Lower leg skin (tissue), 4 donors: ENCODE data around the gene CHIT1. TPM values are rescaled to one million over a fixed set of nuclear protein-coding genes. Genes with fewer than 3 reads are reported as not detected.

Experiments
- DNase-seq, 2 donors: peaks; one replicate each; pipeline ENCODE4 v3.0.0-alpha.2; 2019; ENCODE audit warnings: low spot score in 2 of 2
- H3K4me3 ChIP-seq: fragments of 200-600 bp; sonication (generic); 2 replicates; pipeline ENCODE4 v1.5.1; 2017; ENCODE audit warnings: mild to moderate bottlenecking, low read depth; ENCODE audit not compliant: poor library complexity, severe bottlenecking
- POLR2A ChIP-seq, 2 donors: fragments of 450-650 bp; IDR thresholded peaks; one replicate each; pipeline ENCODE4 v1.6.1; 2016 to 2017; ENCODE audit warnings: antibody characterized with exemption in 2 of 2, mild to moderate bottlenecking in 1 of 2, moderate library complexity in 1 of 2
- WGBS, 2 donors: methylation state at CpG; one replicate each; pipeline ENCODE4 v1.1.5; 2018; 5-methylcytosine and 5-hydroxymethylcytosine counted together
- intact Hi-C: fragments of 100-400 bp; cut with DNase I; formaldehyde crosslinking; loops from one replicate; pipeline ENCODE4 v1.15.0; 2023; ENCODE audit warnings: low total_unique reads
- total RNA-seq, 4 donors: library from RNA; depleted of rRNA; stranded (reverse); fragments of >200 nt; gene quantifications; one replicate each; pipeline ENCODE4 v1.1.0, GENCODE V29; 2016
- TF ChIP-seq, protein P1 (sequence below), 3 donors: fragments of 450-650 bp; IDR thresholded peaks; one replicate each; pipeline ENCODE4 v1.5.1; 2016; ENCODE audit warnings: antibody characterized with exemption in 3 of 3, mild to moderate bottlenecking in 3 of 3, moderate library complexity in 2 of 3

The CHIT1 gene
- total RNA-seq, 4 donors from 2014 or later = 0.61 to 8.3 TPM; not detected in 2

- WGBS, 2 donors = 53 to 62% methylated on average over 8 of the region's 8 CpGs
- H3K4me3 ChIP-seq = no peak overlapping the region
- intact Hi-C loops = no loop called here
- DNase-seq = no peak
- TF ChIP-seq, protein P1, sequence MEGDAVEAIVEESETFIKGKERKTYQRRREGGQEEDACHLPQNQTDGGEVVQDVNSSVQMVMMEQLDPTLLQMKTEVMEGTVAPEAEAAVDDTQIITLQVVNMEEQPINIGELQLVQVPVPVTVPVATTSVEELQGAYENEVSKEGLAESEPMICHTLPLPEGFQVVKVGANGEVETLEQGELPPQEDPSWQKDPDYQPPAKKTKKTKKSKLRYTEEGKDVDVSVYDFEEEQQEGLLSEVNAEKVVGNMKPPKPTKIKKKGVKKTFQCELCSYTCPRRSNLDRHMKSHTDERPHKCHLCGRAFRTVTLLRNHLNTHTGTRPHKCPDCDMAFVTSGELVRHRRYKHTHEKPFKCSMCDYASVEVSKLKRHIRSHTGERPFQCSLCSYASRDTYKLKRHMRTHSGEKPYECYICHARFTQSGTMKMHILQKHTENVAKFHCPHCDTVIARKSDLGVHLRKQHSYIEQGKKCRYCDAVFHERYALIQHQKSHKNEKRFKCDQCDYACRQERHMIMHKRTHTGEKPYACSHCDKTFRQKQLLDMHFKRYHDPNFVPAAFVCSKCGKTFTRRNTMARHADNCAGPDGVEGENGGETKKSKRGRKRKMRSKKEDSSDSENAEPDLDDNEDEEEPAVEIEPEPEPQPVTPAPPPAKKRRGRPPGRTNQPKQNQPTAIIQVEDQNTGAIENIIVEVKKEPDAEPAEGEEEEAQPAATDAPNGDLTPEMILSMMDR (IDR thresholded peaks at IDR 0.05) = no peak
- TF ChIP-seq POLR2A (IDR thresholded peaks at IDR 0.05) = no peak
Measured at GRCh38 chr1:203172184-203173010, 57.1 kb downstream of the CHIT1 start.

DNA sequence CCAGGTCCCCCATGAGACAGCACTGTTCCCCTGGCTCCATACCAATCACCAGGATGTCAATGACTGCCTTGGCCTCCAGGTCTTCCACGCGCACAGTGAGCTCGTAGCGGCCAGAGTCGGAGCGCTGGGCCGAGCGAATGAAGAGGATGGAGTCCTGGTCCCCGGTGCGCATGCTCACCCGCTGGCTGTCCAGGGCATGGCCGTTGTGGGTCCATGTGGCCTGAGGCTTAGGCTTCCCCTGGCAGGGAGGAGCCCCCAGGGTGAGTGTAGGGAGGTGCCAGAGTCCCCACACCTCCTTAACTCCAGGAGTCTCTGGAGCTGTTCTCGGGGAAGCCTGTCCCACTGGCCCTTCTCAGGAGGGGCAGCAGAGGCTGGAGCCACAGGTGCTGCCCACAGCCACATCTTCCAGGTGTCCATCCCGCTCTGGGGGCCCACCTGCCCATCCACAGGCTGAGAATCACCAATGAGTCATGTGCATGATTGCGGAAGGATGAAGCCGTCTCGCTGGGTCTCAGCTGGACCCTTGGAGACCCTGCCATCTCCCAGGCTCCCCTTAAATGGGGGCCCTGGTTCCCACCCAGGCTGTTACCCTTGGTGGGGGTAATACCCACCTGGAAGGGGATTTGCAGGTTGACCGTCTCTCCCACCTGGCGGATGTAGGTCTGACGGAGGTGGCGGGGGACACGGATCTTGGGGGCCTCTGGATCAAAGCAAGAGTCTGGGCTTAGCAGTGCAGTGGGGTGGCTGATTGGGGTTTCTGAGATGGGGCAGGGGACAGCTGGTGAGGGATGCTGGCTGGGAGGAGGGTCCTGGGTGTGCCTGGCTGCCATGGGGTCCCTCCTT lies 57.9 kb downstream of the CHIT1 start:
- no peak for TF ChIP-seq POLR2A (IDR thresholded peaks at IDR 0.05)
- TF ChIP-seq, protein P1 (IDR thresholded peaks at IDR 0.05) = no peak
- H3K4me3 ChIP-seq = no peak overlapping the region
- DNase-seq = no peak
- WGBS, 2 donors = 91 to 95% methylated on average over 14 to 18 of the region's 22 CpGs
- intact Hi-C loops = no loop called here

DNA sequence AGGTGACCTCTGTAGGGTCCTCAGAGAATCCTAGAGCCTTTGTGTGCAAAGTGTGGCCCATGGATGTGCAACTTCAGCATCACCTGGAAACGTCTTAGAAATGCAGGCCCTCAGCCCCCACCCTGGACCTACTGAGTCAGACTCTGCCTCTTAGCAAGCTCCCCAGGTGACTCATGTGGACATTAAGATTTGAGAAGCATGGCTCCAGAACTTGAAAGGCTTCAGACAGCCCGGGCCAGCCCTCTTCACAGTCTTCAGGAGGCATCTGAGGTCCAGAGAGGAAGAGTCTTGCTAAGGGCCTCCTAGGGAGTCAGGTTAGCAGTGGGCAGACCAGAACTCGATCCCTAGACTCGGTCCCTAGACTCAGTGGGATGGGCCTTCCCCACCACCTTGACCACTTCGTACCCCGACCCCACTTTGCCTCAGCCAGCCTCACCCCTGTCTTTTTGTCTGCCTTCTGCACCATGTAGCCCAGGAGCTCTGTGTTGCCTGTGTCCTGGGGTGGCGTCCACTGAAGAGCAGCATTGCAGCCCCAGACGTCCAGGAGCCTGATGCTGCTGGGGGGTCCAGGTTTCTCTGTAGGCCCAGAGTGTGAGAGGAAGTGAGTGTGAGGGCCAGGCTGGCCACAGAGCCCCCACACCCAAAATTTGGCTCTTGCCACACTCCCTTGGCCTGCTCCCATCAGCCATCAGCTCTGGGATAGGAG lies 58.7 kb downstream of the CHIT1 start:
- WGBS, 2 donors = 90 to 92% methylated on average over 8 of the region's 8 CpGs
- H3K4me3 ChIP-seq = no peak overlapping the region
- intact Hi-C loops = no loop called here
- TF ChIP-seq, protein P1 (IDR thresholded peaks at IDR 0.05) = no peak
- TF ChIP-seq POLR2A (IDR thresholded peaks at IDR 0.05) = no peak
- no peak for DNase-seq

DNA sequence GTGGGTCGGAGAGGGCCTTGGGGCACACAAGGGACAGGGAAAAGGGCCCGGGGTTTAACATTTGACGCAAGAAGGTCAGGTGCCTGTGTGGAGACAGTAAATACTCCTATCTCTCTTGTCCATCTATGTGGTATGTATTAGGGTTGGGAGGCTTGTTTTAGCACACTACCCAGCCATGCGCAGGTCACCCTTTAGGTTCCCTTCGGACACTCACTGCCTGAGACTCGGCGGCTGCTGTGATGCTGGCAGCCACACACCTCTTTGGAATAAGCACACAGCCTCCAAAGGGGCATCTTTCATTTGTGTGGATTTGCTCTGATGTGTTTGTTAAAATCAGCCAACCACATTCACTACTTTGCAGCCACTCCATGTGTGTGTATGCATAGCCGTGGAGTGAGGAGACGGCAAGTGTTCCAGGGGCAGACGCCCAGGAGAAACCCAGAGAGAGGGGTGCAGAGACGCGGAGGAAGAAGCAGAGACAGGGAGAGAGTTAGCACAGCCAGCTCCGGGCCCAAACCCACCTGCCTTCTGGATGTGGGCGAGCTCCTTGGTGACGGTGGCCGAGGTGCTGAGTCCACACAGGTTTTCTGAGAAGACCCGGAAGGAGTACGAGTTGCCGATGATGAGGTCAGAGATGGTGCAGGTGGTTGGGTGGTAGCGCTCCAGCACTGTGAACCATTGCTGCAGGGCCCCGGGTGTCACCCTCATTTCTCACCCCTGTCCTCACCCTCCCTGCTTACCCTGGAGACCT lies 59.5 kb downstream of the CHIT1 start:
- 86 to 91% methylated on average over 21 of the region's 21 CpGs for WGBS, 2 donors
- no peak overlapping the region for H3K4me3 ChIP-seq
- intact Hi-C loops = no loop called here
- no peak for TF ChIP-seq POLR2A (IDR thresholded peaks at IDR 0.05)
- TF ChIP-seq, protein P1 (IDR thresholded peaks at IDR 0.05) = no peak
- no peak for DNase-seq

DNA sequence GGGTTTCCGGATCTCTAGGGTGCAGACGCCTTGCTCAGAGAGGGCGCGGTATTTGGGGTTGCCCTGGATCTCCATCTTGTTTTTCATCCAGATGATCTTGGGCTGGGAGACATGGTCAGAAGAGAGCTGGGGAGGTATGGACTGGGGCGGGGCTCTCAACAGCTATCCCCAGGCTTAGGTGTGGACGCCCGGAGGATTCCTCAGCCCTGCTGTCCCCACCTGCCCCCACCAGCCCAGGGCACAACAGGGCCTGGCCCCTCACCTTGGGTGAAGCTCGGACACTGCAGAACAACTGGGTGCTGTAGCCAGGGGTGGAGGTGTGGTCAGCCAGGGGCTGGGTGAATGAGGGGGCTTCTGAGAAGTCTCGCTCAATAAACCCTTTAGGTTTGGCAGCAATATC lies 60.5 kb downstream of the CHIT1 start:
- intact Hi-C loops = no loop called here
- no peak for TF ChIP-seq POLR2A (IDR thresholded peaks at IDR 0.05)
- TF ChIP-seq, protein P1 (IDR thresholded peaks at IDR 0.05) = no peak

More for the DNA sequence above, 60.5 kb downstream of the CHIT1 start:
- no peak overlapping the region for H3K4me3 ChIP-seq
- no peak for DNase-seq
- WGBS, 2 donors = 87 to 93% methylated on average over 9 of the region's 9 CpGs
